HG02981 (cell line): Measurements from ENCODE around the gene SSBP1.
A peak's percentile ranks its signal among the peaks of the same experiment; 100 is the strongest.
"Not testable (repeated sequence)": the region's sequence is repeated elsewhere in the genome, so short reads cannot be mapped to it uniquely, and the experiment has no call there.

Source experiments
- ATAC-seq: cut with Tn5 transposase; IDR thresholded peaks from one replicate; pipeline ENCODE4 v1.9.1; 2021; ENCODE audit warnings: mild to moderate bottlenecking, moderate library complexity; ENCODE audit not compliant: unreplicated experiment

SSBP1 gene, protein sequence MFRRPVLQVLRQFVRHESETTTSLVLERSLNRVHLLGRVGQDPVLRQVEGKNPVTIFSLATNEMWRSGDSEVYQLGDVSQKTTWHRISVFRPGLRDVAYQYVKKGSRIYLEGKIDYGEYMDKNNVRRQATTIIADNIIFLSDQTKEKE

DNA sequence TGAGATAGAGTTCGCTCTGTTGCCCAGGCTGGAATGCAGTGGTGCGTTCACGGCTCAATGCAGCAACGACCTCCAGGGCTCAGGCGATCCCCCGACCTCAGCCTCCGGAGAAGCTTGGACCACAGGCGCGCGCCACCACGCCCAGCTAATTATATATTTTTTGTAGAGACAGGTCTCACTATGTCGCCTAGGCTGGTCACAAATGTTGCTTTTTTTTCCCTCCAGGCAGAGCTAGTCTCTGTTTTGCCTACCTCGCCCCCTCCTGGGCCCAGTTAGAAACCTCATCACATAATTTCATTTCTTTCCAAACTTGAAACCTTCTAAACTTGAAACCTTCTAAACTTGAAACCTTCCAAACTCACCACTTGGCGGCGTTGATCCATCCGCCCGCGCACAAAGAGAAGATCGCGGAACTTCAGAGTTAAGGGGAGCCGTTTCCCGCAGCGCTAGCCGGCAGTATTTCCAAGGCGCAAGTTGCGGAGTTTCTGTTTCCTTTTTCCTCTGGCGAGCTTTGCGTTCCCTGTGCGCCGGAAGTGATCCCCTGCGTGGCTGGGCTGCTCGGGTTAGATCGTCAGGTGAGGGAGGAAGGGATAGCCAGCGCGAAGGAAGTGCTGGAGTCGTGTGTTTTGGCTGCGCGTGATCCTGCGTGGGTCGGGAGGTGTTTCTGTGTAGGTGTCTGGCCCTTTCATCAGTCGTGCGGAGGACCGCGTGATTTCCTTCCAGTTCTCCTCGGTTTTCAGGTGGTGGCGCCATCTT, at the start of gene SSBP1:
TSS of gene SSBP1 (plus strand) at position 523 of the 756 bp plus-strand sequence. CDS start 809 bp downstream, outside the sequence.
- peak; percentile 87 for ATAC-seq

DNA sequence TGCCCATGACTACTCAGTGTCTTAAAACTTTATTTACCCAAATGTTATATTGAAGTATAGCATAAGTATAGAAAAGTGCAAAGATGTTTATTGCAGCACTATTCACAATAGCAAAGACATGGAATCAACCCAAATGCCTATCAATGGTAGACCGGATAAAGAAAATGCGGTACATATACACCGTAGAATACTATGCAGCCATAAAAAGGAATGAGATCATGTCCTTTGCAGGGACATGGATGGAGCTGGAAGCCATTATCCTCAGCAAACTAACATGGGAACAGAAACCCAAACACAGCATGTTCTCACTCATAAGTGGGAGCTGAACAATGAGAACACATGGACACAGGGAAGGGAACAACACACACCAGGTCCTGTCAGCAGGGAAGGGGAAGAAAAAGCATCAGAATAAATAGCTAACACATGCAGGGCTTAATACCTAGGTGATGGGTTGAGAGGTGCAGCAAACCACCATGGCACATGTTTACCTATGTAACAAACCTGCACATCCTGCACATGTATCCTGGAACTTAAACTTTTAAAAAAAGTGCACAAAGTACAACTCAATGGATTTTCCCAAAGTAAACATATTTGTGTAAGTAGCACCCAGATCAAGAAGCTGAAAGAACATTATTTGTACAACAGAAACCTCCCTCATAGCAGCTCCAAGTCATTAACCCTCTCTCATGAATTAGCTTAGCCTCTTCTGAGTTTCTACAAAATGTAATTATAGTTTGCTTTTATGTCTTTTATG, 48.9 kb upstream of the SSBP1 start:
- not testable (repeated sequence) for ATAC-seq

- no peak for ATAC-seq
Measured at GRCh38 chr7:141691540-141691939, 46.6 kb upstream of the SSBP1 start.

GRCh38 chr7:141691961-141692360, 46.2 kb upstream of the SSBP1 start:
- no peak for ATAC-seq

GRCh38 chr7:141693082-141693481, 45.1 kb upstream of the SSBP1 start:
- ATAC-seq: no peak

GRCh38 chr7:141695803-141696289, 42.3 kb upstream of the SSBP1 start:
- ATAC-seq: no peak

GRCh38 chr7:141696348-141696747, 41.8 kb upstream of the SSBP1 start:
- no peak for ATAC-seq

DNA sequence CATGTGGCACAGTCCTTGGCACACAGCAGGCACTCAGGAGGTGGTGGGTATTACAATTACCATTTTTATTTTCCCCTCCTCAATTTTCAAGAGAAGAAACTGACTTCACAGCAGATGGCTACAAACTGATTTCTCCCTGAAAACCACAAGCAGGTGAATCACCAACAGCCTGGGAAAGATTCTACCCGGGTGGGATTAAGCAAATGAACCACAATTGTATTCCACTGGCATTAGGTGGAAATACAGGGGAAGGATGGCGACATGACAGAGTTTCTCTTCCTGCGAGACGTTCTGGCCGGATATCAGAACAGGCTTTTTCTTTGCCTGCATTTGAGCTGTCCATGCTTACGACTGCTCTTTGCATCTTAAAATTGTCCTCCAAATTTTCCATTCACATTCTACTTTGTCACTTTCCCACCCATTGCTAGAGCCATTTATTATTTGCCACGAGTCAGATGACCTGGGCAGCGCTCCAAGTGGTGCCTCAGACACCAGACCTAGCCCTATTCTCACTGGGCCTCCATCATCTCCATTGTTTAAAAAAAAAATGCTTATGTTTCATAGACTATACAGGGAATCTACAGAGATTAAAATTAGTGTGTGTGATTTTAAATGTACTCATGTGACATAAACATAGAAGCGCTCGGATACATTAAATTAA, 40.8 kb upstream of the SSBP1 start:
- ATAC-seq: no peak

GRCh38 chr7:141698247-141699015, 39.7 kb upstream of the SSBP1 start:
- no peak for ATAC-seq

GRCh38 chr7:141699860-141700259, 38.3 kb upstream of the SSBP1 start:
- ATAC-seq: no peak

DNA sequence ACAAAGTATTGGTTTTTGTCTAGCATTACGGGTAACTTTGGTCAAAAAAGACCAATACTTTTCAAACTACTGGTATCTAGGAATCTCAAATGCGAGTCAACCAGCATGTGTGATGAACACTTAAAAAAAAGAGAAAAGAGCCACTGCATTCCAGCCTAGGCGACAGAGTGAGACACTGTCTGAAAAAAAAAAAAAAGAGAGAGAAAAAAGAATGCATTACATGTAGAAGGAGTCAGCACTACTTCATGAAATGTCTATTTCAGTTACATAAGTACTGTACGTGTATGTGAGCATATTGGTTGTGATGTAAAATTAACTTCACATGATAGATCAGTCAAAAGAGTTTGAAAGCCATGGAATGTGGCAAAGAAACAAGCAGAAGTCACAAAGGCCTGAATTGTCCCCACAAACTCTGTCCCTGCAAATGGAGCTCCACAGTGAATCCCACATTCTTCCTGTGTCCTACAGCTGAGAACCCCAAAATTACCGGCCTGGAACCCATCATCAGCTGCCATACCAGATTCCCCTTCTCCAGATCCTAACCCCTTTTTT, 37.8 kb upstream of the SSBP1 start:
- ATAC-seq: no peak

- peak; percentile 1 for ATAC-seq
Measured at GRCh38 chr7:141700848-141701371, 37.2 kb upstream of the SSBP1 start.

GRCh38 chr7:141701489-141702046, 36.6 kb upstream of the SSBP1 start:
- peak; percentile 81 for ATAC-seq

GRCh38 chr7:141702047-141702567, 36.1 kb upstream of the SSBP1 start, which contains the start of gene DENND11:
Gene DENND11, minus strand, starts transcription at chr7:141702166. Its CDS starts 13 bp downstream, at chr7:141702153.
- ATAC-seq: peak; percentile 66

DNA sequence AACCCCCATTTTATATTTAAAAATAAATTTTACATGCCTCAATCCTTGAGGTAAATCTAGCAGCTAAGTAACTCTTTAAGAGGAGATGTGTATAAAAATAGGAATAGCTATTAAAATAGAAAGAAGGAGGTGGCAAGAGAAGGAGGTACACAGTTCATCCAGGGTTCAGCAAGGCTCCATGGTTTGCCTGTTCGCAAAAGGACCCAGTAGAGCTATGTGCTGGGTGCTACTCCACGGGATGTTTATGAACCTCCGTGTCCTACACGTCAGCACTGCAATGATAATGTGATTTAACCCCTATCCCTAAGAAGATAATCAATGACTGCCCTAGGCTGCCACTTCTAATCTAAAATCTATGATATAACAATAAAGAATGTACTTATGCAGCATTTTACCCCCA, 35.3 kb upstream of the SSBP1 start:
- ATAC-seq: no peak

DNA sequence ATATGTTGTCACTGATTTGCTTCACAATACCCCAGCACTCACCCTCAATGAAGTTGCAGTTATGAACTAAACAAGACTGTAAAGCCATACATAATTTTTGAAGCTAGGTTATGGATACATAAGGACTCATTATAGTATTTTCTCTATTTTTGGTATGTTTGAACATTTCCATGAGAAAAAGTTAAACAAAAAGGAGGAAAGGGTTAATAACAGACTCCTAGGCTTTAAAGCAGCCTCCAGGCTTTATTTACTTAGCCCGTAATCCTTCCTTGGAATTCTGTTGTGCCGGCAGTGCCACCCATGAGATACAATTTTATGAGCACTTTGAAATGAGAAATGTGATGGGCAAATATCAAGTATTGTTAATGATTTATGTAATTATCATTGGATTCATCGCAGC, 34.0 kb upstream of the SSBP1 start:
- ATAC-seq: no peak

DNA sequence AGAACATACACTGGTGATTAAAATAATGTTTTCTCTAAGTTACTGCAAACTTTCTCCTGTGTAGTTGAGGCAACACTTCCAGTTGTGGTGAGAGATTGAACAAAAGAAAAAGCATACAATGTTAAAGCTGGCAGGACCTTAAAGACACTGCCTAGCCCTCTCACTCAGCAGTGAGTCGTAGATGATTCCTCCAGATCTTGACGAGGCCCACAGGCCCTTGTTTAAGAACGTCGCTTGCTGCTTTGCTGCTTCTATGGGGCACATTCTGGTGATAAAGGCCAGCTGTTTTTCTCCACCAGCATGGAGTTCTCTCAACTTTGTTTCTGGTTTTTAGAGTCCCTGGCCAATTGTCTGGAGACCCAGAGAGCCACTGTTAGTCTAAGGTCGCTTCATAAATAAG, 33.4 kb upstream of the SSBP1 start:
- ATAC-seq: no peak

DNA sequence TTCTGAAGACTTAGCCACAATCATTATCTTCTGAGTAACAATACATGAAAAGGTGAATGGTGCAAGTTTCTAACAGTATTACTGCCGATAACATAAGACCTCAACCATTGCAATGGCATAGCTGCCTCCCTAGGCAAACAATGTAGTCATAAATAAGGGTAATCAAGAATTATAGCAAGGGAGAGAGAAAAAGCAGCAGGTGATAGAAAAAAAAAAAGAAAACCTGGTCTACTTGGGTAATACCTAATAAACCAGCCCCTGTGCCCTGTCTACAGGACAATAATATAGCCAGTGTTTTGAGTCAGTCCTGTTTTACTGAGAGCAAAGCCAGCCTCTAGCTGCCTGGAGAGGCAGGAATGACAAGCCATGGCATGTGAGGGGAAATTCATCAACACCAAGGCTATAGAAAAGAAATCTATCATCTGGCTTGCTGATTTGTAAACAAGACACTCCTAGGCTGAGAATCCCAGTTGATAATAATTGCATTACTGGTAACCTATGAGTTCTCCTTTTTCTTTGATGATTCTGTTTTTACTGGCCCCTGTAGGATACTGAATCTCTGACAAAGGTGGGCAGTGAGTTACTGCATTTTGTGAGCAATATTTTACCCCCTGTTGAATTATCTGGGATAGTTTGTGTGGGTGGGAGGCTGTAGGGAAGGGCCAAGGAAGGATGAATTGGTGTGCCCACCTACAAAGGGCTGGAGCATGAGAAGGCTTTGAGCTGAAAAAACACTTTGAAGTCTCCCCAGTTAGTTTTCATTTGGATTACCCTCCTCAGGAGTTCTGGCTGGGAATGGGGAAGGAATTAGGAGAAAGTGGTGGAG, 31.7 kb upstream of the SSBP1 start:
- no peak for ATAC-seq
